Rectal smooth muscle tissue (tissue), 1 donor: ENCODE data around the gene RABEP2.
"Not testable (repeated sequence)": the region's sequence is repeated elsewhere in the genome, so short reads cannot be mapped to it uniquely, and the experiment has no call there.

Experiments
- H3K27ac ChIP-seq: one replicate; pipeline ENCODE4 v1.7.0; 2013; ENCODE audit warnings: low read depth, low read length, inconsistent platforms
- H3K27me3 ChIP-seq: one replicate; pipeline ENCODE4 v1.7.0; 2013; ENCODE audit warnings: low read length; ENCODE audit not compliant: control insufficient read depth, insufficient read depth
- H3K36me3 ChIP-seq: one replicate; pipeline ENCODE4 v1.7.0; 2013; ENCODE audit warnings: low read length; ENCODE audit not compliant: control insufficient read depth, insufficient read depth
- H3K4me1 ChIP-seq: one replicate; pipeline ENCODE4 v1.7.0; 2013; ENCODE audit warnings: low read length; ENCODE audit not compliant: control insufficient read depth, insufficient read depth
- H3K4me3 ChIP-seq: one replicate; pipeline ENCODE4 v1.7.0; 2013; ENCODE audit warnings: low read length
- H3K9ac ChIP-seq: one replicate; pipeline ENCODE4 v1.7.0; 2013; ENCODE audit warnings: low read length

Gene RABEP2

DNA sequence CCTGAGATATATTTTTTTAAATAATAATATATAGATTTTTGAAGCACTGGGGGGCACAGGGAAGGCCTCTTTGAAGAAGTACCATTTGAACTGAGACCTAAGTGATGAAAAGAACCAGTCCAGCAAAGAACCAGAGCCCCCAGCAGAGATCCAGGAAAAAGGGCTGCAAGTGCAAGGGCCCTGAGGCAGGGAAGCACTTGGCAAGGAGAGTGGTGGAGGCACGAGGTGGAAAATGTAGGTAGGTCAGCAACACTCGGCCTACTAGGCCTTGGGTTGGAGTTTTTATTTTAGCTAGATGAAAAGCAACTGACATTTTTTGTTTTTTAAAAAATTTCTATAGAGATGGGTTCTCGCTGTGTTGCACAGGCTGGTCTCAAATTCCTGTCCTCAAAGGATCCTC is 5.2 kb upstream of the RABEP2 start:
- no peaks in the 10 kb centered on the region for H3K27me3 ChIP-seq

GRCh38 chr16:28927815-28928214 is 2.8 kb upstream of the RABEP2 start:
- Histone ChIP-seq H3K4me3 (no peak overlapping the region), H3K36me3 (no peaks in the 10 kb centered on the region), H3K27me3 (no peaks in the 10 kb centered on the region), H3K9ac (no peak overlapping the region), H3K4me1 (no peaks in the 10 kb centered on the region), H3K27ac (no peak overlapping the region)

More for the DNA sequence above, 5.2 kb upstream of the RABEP2 start:
- Histone ChIP-seq H3K27ac (no peak overlapping the region), H3K4me3 (no peak overlapping the region), H3K4me1 (no peaks in the 10 kb centered on the region), H3K9ac (no peak overlapping the region), H3K36me3 (no peaks in the 10 kb centered on the region)

DNA sequence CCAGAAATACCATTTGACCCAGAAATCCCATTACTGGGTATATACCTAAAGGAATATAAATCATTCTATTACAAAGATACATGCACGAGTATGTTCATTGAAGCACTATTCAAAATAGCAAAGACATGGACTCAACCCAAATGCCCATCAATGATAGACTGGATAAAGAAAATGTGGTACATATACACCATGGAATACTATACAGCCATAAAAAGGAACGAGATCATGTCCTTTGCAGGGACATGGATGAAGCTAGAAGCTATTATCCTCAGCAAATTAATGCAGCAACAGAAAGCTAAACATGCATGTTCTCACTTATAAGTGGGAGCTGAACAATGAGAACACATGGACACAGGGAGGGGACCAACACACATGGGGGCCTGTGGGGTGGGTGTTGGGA is 1.2 kb upstream of the RABEP2 start:
- H3K27me3 ChIP-seq, H3K27ac ChIP-seq, H3K9ac ChIP-seq, H3K4me1 ChIP-seq, H3K4me3 ChIP-seq, H3K36me3 ChIP-seq: not testable (repeated sequence)

GRCh38 chr16:28925386-28926228 is 569 bp upstream of the RABEP2 start:
- peaks cover 3% of the 10 kb centered on the region for H3K36me3 ChIP-seq
- H3K4me3 ChIP-seq: peak overlapping the region; percentile 81
- no peaks in the 10 kb centered on the region for H3K4me1 ChIP-seq
- H3K9ac ChIP-seq: peak overlapping the region; percentile 92
- no peaks in the 10 kb centered on the region for H3K27me3 ChIP-seq
- H3K27ac ChIP-seq: peak overlapping the region; percentile 95

GRCh38 chr16:28924399-28924761 is 658 bp downstream of the RABEP2 start:
- Histone ChIP-seq H3K36me3 (peaks cover 7% of the 10 kb centered on the region), H3K4me1 (no peaks in the 10 kb centered on the region), H3K4me3 (peak overlapping the region; percentile 81), H3K27me3 (no peaks in the 10 kb centered on the region), H3K27ac (peak overlapping the region; percentile 95), H3K9ac (no peak overlapping the region)

DNA sequence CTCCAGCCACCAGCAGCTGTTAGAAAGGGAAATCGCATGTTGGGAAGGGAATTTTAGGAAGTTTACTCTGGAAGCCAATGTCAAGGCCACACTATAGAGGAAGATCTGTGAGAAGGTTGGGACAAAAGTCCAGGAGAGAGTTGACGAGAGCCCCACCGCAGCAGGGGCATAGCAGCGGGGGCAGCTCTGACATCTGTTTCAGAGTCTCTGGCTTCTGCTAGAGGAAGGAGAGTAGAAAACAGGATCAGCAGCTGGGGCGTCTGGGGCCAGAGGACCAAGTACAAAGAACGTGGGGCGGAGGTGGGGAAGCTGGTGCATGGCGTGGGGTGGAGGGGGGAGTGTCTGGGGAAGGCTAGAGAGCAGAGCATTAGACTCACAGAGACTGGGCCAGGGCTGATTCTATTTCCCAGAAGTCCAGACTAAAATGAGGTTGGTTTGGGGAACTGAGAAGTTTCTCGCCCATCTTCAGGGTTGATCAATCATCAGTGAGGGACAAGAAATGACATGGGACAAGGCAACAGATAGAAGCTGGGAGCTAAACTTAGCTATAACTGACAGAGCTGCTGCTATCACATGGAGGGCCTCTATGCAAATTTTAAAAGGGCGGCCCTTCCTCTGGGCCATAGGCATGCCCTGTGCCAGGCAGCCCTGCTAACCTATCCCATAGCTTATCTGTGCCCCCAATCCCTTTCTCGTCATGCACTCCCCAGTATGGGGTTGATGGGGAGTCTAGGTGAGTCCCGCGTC is 1.2 kb downstream of the RABEP2 start:
- Histone ChIP-seq H3K4me1 (no peaks in the 10 kb centered on the region), H3K27me3 (no peaks in the 10 kb centered on the region), H3K9ac (no peak overlapping the region), H3K36me3 (peaks cover 11% of the 10 kb centered on the region), H3K4me3 (peak overlapping the region; percentile 81), H3K27ac (peak overlapping the region; percentile 6)

DNA sequence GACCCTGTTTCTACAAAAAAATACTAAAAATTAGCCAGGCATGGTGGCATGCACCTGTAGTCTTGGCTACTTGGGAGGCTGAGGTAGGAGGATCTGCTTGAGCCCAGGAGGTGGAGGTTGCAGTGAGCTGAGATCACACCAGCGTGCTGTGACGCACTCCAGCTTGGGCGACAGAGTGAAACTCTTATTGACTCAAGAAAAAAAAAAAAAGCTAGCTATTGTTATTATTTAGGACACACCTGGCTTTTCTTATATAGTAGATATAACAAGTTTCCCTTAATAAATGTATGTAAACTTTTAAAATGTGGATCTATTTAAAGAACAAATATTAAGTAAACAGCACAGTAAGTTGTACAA is 1.8 kb downstream of the RABEP2 start:
- Histone ChIP-seq H3K27ac (no peak overlapping the region), H3K4me3 (no peak overlapping the region), H3K36me3 (peaks cover 12% of the 10 kb centered on the region), H3K9ac (no peak overlapping the region), H3K4me1 (no peaks in the 10 kb centered on the region), H3K27me3 (no peaks in the 10 kb centered on the region)

GRCh38 chr16:28918698-28919097 is 6.3 kb downstream of the RABEP2 start:
- Histone ChIP-seq H3K27ac (no peak overlapping the region), H3K4me3 (no peak overlapping the region), H3K27me3 (no peaks in the 10 kb centered on the region), H3K36me3 (peaks cover 19% of the 10 kb centered on the region), H3K4me1 (no peaks in the 10 kb centered on the region), H3K9ac (no peak overlapping the region)

DNA sequence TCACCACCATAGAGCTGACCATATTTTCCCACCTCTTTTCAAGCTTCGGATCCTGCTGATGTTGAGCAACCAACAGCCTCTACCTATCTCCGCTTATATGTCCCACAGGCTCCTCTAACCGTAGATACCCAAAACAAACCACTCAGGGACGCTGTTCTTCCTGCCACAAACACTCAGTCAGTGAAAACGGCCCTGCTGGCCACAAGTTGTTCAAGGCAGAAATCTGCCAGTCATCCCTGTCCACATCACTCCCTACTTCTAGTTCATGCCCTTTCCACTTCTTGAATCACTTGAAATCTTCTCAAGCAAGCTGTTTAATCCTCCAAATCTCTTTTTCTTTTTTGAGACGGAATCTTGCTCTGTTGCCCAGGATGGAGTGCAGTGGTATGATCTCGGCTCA is 7.9 kb downstream of the RABEP2 start:
- Histone ChIP-seq H3K27ac (no peak overlapping the region), H3K4me3 (no peak overlapping the region), H3K27me3 (no peaks in the 10 kb centered on the region), H3K9ac (no peak overlapping the region), H3K36me3 (peaks cover 19% of the 10 kb centered on the region), H3K4me1 (no peaks in the 10 kb centered on the region)

- Histone ChIP-seq H3K36me3 (peaks cover 16% of the 10 kb centered on the region), H3K27me3 (no peaks in the 10 kb centered on the region), H3K4me1 (no peaks in the 10 kb centered on the region), H3K9ac (no peak overlapping the region), H3K27ac (no peak overlapping the region), H3K4me3 (no peak overlapping the region)
Observed at GRCh38 chr16:28915181-28915580, 9.9 kb downstream of the RABEP2 start.

GRCh38 chr16:28913946-28914724 is 10.9 kb downstream of the RABEP2 start:
- Histone ChIP-seq H3K4me3 (no peak overlapping the region), H3K4me1 (no peaks in the 10 kb centered on the region), H3K27ac (no peak overlapping the region), H3K27me3 (no peaks in the 10 kb centered on the region), H3K36me3 (peaks cover 10% of the 10 kb centered on the region), H3K9ac (no peak overlapping the region)

DNA sequence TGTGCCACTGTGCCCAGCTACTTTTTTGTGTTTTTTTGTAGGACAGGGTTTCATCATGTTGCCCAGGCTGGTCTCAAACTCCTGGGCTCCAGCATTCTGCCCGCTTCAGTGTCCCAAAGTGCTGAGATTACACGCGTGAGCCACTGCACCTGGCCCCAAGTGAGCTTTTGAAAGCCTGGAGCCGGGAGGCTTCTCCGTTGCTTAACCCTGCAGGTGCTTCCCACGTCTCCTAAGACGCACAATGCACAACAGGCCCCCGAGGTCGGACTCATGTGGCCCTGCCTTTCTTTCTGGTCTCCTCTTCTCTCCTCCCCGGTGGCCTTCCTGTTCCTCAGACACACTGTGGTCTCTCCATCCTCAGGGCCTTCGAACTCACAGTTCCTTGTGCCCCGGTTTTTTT is 12.5 kb downstream of the RABEP2 start:
- Histone ChIP-seq H3K27me3 (no peaks in the 10 kb centered on the region), H3K36me3 (peaks cover 11% of the 10 kb centered on the region), H3K9ac (no peak overlapping the region), H3K4me3 (no peak overlapping the region), H3K27ac (no peak overlapping the region), H3K4me1 (no peaks in the 10 kb centered on the region)
